ENCODE measurements around the gene CAB39. TPM values are rescaled to one million over a fixed set of nuclear protein-coding genes. Genes with fewer than 3 reads are reported as not detected.

Gene CAB39
- total RNA-seq, 4 donors from 2014 or later, result 70.8 to 97.6 (median 87.4) TPM

- no peaks in the 10 kb centered on the region for H3K9me3 ChIP-seq
- DNase-seq, result no peak
- peaks cover 0 to 6% of the 10 kb centered on the region in 2 donors for H3K36me3 ChIP-seq
- H3K4me3 ChIP-seq (replicated peaks in 1 of 3), result no peak overlapping the region
- no peak overlapping the region for H3K27ac ChIP-seq
- TF ChIP-seq POLR2A (IDR thresholded peaks at IDR 0.05), result no peak
- TF ChIP-seq, protein P1, sequence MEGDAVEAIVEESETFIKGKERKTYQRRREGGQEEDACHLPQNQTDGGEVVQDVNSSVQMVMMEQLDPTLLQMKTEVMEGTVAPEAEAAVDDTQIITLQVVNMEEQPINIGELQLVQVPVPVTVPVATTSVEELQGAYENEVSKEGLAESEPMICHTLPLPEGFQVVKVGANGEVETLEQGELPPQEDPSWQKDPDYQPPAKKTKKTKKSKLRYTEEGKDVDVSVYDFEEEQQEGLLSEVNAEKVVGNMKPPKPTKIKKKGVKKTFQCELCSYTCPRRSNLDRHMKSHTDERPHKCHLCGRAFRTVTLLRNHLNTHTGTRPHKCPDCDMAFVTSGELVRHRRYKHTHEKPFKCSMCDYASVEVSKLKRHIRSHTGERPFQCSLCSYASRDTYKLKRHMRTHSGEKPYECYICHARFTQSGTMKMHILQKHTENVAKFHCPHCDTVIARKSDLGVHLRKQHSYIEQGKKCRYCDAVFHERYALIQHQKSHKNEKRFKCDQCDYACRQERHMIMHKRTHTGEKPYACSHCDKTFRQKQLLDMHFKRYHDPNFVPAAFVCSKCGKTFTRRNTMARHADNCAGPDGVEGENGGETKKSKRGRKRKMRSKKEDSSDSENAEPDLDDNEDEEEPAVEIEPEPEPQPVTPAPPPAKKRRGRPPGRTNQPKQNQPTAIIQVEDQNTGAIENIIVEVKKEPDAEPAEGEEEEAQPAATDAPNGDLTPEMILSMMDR (IDR thresholded peaks at IDR 0.05), result no peak
- intact Hi-C loops (cut with DNase I), result loop anchor here (5.0 kb wide), 1 partner anchor 86 kb away; the partner anchor contains the start of gene CAB39
- H3K27me3 ChIP-seq, result no peaks in the 10 kb centered on the region
- H3K4me1 ChIP-seq, result peaks cover 0 to 12% of the 10 kb centered on the region in 2 donors
- 86 to 87% methylated on average over 8 of the region's 8 CpGs for WGBS, 2 donors
Measured at GRCh38 chr2:230797515-230798495, 85.2 kb downstream of the CAB39 start.

- H3K4me3 ChIP-seq (replicated peaks in 1 of 3), result no peak overlapping the region
- H3K9me3 ChIP-seq, result no peaks in the 10 kb centered on the region
- peaks cover 0 to 6% of the 10 kb centered on the region in 2 donors for H3K36me3 ChIP-seq
- WGBS, 2 donors, result 56 to 57% methylated on average over 4 of the region's 4 CpGs
- TF ChIP-seq, protein P1 (IDR thresholded peaks at IDR 0.05), result peak; percentile 19 to 71 (median 55)
- TF ChIP-seq POLR2A (IDR thresholded peaks at IDR 0.05), result no peak
- H3K27me3 ChIP-seq, result no peaks in the 10 kb centered on the region
- intact Hi-C loops (cut with DNase I), result loop anchor here (5.0 kb wide), 1 partner anchor 87 kb away; the partner anchor contains the start of gene CAB39
- H3K27ac ChIP-seq, result no peak overlapping the region
- peak in 1 of 2 donors; percentile 12 for DNase-seq
- peaks cover 0 to 8% of the 10 kb centered on the region in 2 donors for H3K4me1 ChIP-seq
Measured at GRCh38 chr2:230798769-230799399, 86.2 kb downstream of the CAB39 start.

- WGBS, 2 donors, result 89 to 91% methylated on average over 5 of the region's 5 CpGs
- TF ChIP-seq POLR2A (IDR thresholded peaks at IDR 0.05), result no peak
- no peaks in the 10 kb centered on the region for H3K27me3 ChIP-seq
- peaks cover 0 to 7% of the 10 kb centered on the region in 2 donors for H3K36me3 ChIP-seq
- DNase-seq, result no peak
- no peaks in the 10 kb centered on the region for H3K9me3 ChIP-seq
- H3K27ac ChIP-seq, result no peak overlapping the region
- intact Hi-C loops (cut with DNase I), result no loop called here
- H3K4me1 ChIP-seq, result no peaks in the 10 kb centered on the region
- no peak overlapping the region for H3K4me3 ChIP-seq (replicated peaks in 1 of 3)
Measured at GRCh38 chr2:230805353-230806017, 92.8 kb downstream of the CAB39 start.

GRCh38 chr2:230807729-230808128, 95.1 kb downstream of the CAB39 start:
- no peak overlapping the region for H3K4me3 ChIP-seq (replicated peaks in 1 of 3)
- 77 to 91% methylated on average over 3 of the region's 3 CpGs for WGBS, 2 donors
- TF ChIP-seq, protein P1 (IDR thresholded peaks at IDR 0.05), result no peak
- no peak for TF ChIP-seq POLR2A (IDR thresholded peaks at IDR 0.05)
- DNase-seq, result no peak
- intact Hi-C loops (cut with DNase I), result no loop called here
- no peaks in the 10 kb centered on the region for H3K4me1 ChIP-seq
- H3K36me3 ChIP-seq, result peaks cover 0 to 13% of the 10 kb centered on the region in 2 donors
- no peaks in the 10 kb centered on the region for H3K27me3 ChIP-seq
- H3K27ac ChIP-seq, result no peak overlapping the region
- no peaks in the 10 kb centered on the region for H3K9me3 ChIP-seq

GRCh38 chr2:230809015-230809414, 96.4 kb downstream of the CAB39 start:
- Histone ChIP-seq H3K27me3 (no peaks in the 10 kb centered on the region), H3K27ac (no peak overlapping the region), H3K9me3 (no peaks in the 10 kb centered on the region), H3K36me3 (peaks cover 0 to 13% of the 10 kb centered on the region in 2 donors), H3K4me1 (no peaks in the 10 kb centered on the region), H3K4me3 (replicated peaks in 1 of 3) (no peak overlapping the region)
- no peak for DNase-seq
- intact Hi-C loops (cut with DNase I), result no loop called here
- WGBS, 2 donors, result 93 to 94% methylated on average over 10 of the region's 10 CpGs
- no peak for TF ChIP-seq POLR2A (IDR thresholded peaks at IDR 0.05)
- TF ChIP-seq, protein P1 (IDR thresholded peaks at IDR 0.05), result no peak
